Measurements from ENCODE around the gene MYOZ2.

DNA sequence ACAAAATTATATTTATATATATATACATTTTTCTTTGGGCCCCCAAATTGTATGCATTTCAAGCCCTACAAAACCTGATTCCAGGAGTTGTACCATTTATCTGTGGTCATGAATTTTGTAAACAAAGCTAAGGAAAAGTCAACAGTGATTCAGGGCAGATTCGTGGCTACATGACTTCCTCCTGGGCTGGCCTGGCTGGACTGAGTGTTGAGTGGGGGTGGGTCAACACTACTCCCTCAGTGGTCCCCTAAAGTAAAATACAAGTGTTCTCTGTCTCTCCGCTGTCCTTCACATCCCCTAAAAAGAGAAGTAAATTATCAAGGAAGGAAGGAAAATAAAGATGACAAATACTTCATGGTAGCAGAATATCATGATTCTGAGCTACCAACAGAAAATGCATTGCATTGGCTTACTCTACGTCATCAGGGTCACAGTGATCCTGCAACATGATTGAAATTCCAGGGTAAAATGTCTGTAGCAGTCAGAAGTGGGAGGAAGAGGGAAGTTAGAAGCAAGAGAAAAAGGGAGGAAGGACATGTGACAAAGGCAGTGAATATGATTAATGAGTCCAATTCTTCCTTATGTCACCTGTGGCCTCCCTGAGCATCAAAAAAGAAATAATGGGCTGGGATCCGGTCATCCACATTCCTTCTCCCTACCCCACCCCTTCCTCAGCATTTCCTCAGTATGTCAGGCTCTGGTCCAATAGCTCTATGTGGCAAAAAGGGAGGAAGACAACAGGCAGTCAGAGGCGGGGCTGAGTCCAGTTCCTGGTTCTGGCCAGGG is 42.4 kb upstream of the MYOZ2 start:
- TF ChIP-seq CTCF (IDR thresholded peaks at IDR 0.05; ENCODE audit: borderline replicate concordance, extremely low read depth, low read length, poor library complexity, severe bottlenecking) (no peak), EZH2 (IDR thresholded peaks at IDR 0.05; ENCODE audit: borderline replicate concordance, low read depth, low read length, severe bottlenecking) (no peak)

Measured in DND-41 (cell line).